B cell (primary cell): ENCODE data around the gene PIWIL4.

Source experiments
- CTCF ChIP-seq: fragments of 200-600 bp; IDR thresholded peaks from one replicate; pipeline ENCODE4 v1.8.0; 2022; ENCODE audit warnings: antibody characterized with exemption, mild to moderate bottlenecking
- EZH2 ChIP-seq: IDR thresholded peaks from 2 replicates; pipeline ENCODE4 v1.6.1; 2012; ENCODE audit warnings: borderline replicate concordance, low read depth, mild to moderate bottlenecking, moderate library complexity, low read length; ENCODE audit not compliant: insufficient read depth, poor library complexity, severe bottlenecking

- TF ChIP-seq CTCF = no peak
- no peak for TF ChIP-seq EZH2
These were observed at the start of gene PIWIL4 for GRCh38 chr11:94567181-94567670.
